Uterus (tissue), 4 donors: ENCODE measurements around the gene EPN1. TPM values are rescaled to one million over a fixed set of nuclear protein-coding genes. Genes with fewer than 3 reads are reported as not detected.

ENCODE experiments used
- DNase-seq, 2 donors: peaks; one replicate each; pipeline ENCODE4 v3.0.0-alpha.2; 2019 to 2020
- H3K27ac ChIP-seq, 2 donors: fragments of 200-600 bp; sonication (generic); 1 replicate in 1 of 2; 2 replicates in 1 of 2; pipeline ENCODE4 v1.5.1; 2016 to 2018
- H3K27me3 ChIP-seq, 2 donors: fragments of 200-600 bp; sonication (generic); one replicate each; pipeline ENCODE4 v1.5.1; 2018 to 2019; ENCODE audit warnings: control low read depth in 1 of 2
- H3K36me3 ChIP-seq, 2 donors: fragments of 200-600 bp; sonication (generic); one replicate each; pipeline ENCODE4 v1.5.1; 2019; ENCODE audit warnings: control low read depth in 1 of 2
- H3K4me1 ChIP-seq, 2 donors: fragments of 200-600 bp; sonication (generic); one replicate each; pipeline ENCODE4 v1.5.1; 2018 to 2019; ENCODE audit warnings: control low read depth in 1 of 2
- H3K4me3 ChIP-seq, 2 donors: fragments of 200-600 bp; sonication (generic); 1 replicate in 1 of 2; 2 replicates in 1 of 2; pipeline ENCODE4 v1.5.1; 2018 to 2019; ENCODE audit warnings: mild to moderate bottlenecking in 1 of 2
- H3K9me3 ChIP-seq, 2 donors: fragments of 200-600 bp; sonication (generic); one replicate each; pipeline ENCODE4 v1.5.1; 2019; ENCODE audit warnings: control low read depth in 1 of 2
- CTCF ChIP-seq, 4 experiments: fragments of 200-600 bp in 2 of 4; fragments of 450-650 bp in 2 of 4; sonication (generic) in 2 of 4; IDR thresholded peaks; one replicate each; pipeline ENCODE4 v1.5.1; 2016 to 2019; ENCODE audit warnings: antibody characterized with exemption in 4 of 4, mild to moderate bottlenecking in 2 of 4, moderate library complexity in 1 of 4
- POLR2A ChIP-seq, 2 donors: fragments of 450-650 bp; IDR thresholded peaks; one replicate each; pipeline ENCODE4 v1.6.1; 2016; ENCODE audit warnings: antibody characterized with exemption in 2 of 2, mild to moderate bottlenecking in 1 of 2, moderate library complexity in 1 of 2
- intact Hi-C: fragments of 100-400 bp; cut with DNase I; formaldehyde crosslinking; loops from one replicate; pipeline ENCODE4 v1.15.1; 2023; ENCODE audit warnings: low total_unique reads
- total RNA-seq, 4 donors: library from RNA; depleted of rRNA in 3 of 4; stranded (reverse); fragments of >200 nt in 3 of 4; gene quantifications; one replicate each; pipeline versions ENCODE4 v1.1.0 to v1.2.4, GENCODE V29; 2014 to 2023
- donor health status: DM: yes; HTN: yes; CAD: no.

Gene EPN1
- total RNA-seq, 4 donors from 2014 or later, result 27.9 to 88.4 (median 51.7) TPM

- TF ChIP-seq POLR2A (IDR thresholded peaks at IDR 0.05) (no peak), CTCF (IDR thresholded peaks at IDR 0.05) (no peak)
- Histone ChIP-seq H3K27ac (no peak overlapping the region), H3K27me3 (no peaks in the 10 kb centered on the region), H3K36me3 (no peaks in the 10 kb centered on the region), H3K4me1 (peaks cover 7 to 21% of the 10 kb centered on the region in 2 donors), H3K4me3 (no peak overlapping the region), H3K9me3 (no peaks in the 10 kb centered on the region)
- DNase-seq, result no peak
- intact Hi-C loops, result no loop called here
These were observed 3.2 kb downstream of the EPN1 start for GRCh38 chr19:55678121-55678671.

- Histone ChIP-seq H3K36me3 (no peaks in the 10 kb centered on the region), H3K4me3 (no peak overlapping the region), H3K4me1 (peaks cover 7 to 15% of the 10 kb centered on the region in 2 donors), H3K27me3 (no peaks in the 10 kb centered on the region), H3K9me3 (no peaks in the 10 kb centered on the region), H3K27ac (no peak overlapping the region)
- intact Hi-C loops, result no loop called here
- TF ChIP-seq CTCF (IDR thresholded peaks at IDR 0.05) (no peak), POLR2A (IDR thresholded peaks at IDR 0.05) (no peak)
- DNase-seq, result no peak
These were observed 4.6 kb downstream of the EPN1 start for GRCh38 chr19:55679343-55680257.

- peaks cover 7 to 14% of the 10 kb centered on the region in 2 donors for H3K4me1 ChIP-seq
These were observed 5.5 kb downstream of the EPN1 start for GRCh38 chr19:55680339-55681130.

GRCh38 chr19:55681131-55682092 is 6.4 kb downstream of the EPN1 start:
- TF ChIP-seq CTCF (IDR thresholded peaks at IDR 0.05) (no peak), POLR2A (IDR thresholded peaks at IDR 0.05) (no peak)
- Histone ChIP-seq H3K9me3 (no peaks in the 10 kb centered on the region), H3K36me3 (no peaks in the 10 kb centered on the region), H3K4me3 (no peak overlapping the region), H3K27ac (no peak overlapping the region), H3K4me1 (peaks cover 7 to 14% of the 10 kb centered on the region in 2 donors), H3K27me3 (no peaks in the 10 kb centered on the region)
- DNase-seq, result no peak
- intact Hi-C loops, result no loop called here

More at GRCh38 chr19:55680339-55681130, 5.5 kb downstream of the EPN1 start:
- no peak overlapping the region for H3K4me3 ChIP-seq
- TF ChIP-seq CTCF (IDR thresholded peaks at IDR 0.05) (no peak), POLR2A (IDR thresholded peaks at IDR 0.05) (no peak)
- no peaks in the 10 kb centered on the region for H3K36me3 ChIP-seq
- H3K27ac ChIP-seq, result no peak overlapping the region
- intact Hi-C loops, result no loop called here
- H3K9me3 ChIP-seq, result no peaks in the 10 kb centered on the region
- DNase-seq, result no peak
- no peaks in the 10 kb centered on the region for H3K27me3 ChIP-seq
